ENCODE results near the gene PTPRT.

The PTPRT gene

DNA sequence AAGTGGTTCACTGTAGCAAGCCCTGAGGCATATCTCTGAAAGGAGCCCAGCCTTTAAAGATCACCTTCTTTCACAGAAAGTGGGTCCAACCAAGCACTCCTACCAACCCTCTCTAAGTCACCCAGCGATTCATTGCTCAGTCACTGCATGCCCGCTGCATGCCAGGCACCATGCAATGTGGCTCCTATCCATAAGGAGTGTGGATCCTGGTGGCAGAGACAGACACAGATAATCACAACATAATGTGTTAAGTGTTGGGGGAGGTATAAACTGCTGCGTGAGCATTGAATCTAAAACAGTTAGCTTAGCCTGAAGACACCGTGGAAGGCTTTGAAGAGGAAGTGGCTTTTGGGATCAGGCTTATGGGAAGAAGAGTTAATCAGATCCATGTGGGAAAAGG is 659.5 kb downstream of the PTPRT start:
- no peak for FAIRE-seq

DNA sequence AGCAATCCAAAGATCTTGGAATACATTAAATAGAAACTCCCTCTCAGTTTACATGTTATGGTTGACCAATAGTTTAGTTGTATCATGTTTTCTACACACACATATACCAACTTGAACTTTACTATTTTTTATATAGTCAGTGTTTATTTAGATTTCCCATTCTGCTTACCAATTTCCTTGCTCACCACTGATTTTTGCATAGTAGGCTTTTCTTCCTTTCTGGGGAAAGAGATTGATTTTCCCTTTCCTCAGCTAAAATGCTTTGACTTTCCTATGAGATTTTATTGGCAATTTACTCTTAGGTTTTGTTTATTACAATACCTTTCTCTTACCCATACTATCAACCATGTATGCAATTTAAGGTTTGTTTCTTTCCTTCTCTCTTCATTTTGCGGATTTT is 665.6 kb downstream of the PTPRT start:
- no peak for FAIRE-seq

DNA sequence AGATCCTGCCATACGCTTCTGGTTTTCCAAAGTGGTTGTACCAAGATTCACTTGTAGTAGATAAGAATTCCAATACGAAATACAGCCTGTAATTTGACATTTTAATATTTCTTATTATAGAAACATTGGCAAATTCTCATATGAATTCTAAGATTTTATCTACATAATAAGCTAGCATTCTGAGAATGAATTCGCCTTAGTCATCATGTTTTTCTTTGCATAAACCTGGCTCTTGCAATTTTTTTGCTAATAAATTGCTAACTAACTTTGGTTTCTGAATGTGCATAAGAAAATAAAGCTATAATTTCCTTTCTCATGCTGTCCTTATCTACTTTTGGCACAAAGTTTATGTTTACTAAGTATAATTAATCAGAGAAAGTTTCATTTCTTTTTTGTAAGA is 673.0 kb downstream of the PTPRT start:
- FAIRE-seq, result no peak

DNA sequence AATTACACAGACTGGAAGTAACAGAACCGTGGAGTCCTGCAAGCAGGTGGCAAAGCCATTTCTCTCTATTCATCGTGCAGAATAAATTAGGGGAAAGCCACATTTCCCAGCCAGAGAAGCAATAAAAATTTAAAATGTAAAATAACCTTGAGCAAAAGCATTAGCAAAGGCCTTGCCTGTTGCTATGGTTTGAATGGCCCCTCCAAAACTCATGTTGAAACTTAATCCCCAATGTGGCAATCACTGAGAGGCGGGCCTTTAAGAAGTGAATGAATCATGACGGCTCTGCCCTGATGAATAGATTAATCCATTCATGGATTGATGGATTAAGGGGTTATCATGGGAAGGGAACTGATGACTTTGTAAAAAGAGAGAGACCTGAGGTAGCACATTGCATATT is 679.0 kb downstream of the PTPRT start:
- no peak for FAIRE-seq

DNA sequence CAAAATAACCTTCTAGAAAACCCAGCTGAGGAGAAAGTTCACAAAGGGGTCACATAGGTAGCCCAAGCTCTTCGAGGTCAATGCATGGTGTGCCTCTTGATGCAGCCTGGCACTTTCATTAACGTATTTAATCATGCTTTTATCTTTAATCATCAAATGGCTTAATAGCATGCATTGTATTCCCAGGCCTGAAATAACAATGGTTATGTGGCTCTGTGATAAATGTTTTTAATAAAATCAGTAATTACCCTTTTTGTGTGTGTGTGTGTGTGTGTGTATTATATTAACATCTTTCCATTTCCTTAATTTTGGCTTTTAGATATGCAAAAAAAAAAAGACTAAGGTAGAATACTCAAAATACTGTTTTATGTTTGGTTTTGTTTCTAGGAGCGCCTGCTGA is 681.8 kb downstream of the PTPRT start:
- FAIRE-seq, result no peak

DNA sequence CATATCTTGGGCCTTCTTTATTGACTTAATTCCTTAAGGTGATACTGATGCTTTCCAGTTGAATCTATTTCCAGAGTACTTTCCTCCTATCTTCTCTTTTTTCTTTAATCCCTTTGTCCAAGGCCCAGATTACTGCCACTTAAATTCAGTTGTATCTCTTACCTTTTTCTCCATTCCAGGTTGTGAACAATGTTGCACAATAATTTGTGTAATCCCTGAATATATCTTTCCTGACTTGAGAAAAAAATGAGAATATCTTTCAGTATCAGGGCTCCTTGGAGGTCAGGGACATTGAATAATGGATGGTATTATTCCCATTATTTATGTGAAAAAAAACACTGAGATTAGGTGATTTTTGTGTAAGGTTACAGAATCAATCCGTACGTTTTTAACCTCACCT is 683.3 kb downstream of the PTPRT start:
- no peak for FAIRE-seq

DNA sequence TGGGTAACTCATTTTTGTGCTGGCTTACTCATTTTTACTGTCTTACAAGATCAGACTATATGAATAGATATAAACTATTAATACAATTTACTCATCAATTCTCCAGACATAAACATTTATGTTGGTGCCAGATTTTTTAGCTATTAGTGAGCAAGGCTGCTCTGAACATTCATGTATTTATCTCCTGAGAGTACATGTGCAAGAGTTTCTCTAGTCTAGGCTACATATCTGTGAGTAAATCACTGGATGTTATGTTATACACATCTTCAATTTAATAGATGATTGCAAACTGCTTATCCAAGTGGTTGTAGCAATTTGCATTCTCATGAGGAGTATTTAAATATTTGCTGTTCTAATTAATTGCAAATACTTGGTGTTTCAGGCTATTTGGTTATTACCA is 687.1 kb downstream of the PTPRT start:
- no peak for FAIRE-seq

DNA sequence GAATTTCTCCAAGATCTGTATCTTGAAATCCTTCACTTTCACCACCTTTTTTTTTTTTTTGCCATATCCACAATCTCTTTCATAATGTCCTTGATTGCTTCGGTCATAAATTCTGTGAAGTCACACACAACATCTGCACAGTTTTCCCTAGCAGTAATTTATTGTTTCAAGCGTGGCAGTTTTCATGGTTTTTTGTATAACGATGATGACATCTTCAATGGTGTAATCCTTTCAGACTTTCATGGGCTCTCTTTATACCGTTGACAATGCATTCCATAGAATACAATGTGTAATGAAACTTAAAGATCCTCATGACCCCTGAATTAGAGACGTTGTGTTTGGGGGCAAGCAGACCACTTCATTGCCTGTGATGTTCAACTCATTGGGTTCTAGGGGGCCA is 693.1 kb downstream of the PTPRT start:
- FAIRE-seq, result no peak

DNA sequence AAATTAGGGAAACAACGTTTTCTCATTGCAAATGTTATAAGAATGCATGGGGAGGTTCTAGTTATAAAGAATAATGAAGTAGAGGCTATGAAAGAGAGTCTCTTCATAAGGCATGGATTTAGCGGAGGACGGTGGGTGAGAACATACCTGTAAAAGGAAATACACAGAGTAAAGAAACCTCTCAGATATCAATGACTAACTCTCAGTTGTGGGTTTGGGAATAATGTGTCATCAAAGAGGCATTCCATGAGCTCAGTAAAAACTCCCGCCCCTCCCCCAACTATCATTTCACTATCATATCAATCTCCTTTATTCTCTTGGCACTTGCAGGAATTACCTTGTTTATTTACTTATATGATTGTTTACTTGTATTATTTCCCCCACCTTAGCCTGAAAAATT is 695.4 kb downstream of the PTPRT start:
- FAIRE-seq, result no peak

DNA sequence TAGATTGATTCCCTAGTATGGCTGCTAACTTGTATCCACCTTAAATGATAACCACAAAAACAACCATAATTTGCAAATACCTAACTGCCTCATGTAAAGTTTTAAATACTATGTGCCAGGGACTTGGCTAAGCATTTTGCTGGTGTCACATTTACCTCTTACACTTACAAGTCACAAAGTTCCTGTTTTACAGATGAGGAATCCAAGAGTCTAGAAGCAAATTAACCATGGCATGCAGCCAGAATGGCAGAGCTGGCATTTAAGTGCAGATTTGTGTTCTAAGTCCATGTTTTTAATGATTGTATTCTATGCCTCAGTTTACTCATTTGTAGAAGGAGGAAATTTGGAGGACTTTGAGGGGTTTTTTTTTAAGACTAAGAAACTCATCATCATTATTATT is 696.7 kb downstream of the PTPRT start:
- FAIRE-seq, result no peak

DNA sequence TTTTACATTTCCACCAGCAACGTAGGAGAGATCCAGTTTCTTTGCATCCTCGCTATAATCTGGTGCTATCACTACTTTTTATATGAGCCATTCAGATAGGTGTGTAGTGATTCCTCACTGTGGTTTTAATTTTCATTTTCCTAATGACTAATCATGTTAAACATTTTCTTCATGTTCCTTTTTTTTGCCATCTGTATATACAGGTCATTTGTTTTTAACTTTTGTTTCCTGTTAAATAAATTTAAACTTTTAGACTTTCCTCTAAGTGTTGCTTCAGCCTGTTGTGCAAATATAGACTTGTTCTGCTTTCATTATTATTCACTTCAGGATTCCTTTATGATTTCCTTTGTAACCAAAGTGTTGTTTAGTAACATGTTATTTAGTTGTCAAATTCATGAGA is 697.4 kb downstream of the PTPRT start:
- FAIRE-seq, result no peak

DNA sequence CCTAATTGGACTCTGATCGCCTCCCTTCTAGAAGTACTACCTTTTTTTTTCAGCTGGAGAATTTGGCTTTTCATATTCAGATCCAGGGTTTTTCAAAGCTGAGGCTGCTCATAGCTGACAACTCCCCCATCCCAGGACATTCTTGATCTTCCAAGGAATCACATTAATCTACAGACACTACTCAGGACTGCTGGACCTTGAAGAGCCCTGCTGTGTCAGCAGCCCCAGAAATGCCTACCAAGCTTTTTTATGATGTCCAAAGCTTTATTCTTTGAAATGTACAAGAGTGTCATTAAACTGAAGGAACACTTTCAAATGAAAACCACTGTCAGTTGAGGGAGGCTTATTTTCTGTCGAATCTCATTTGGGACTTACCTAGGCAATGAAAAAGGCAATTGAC is 704.1 kb downstream of the PTPRT start:
- FAIRE-seq, result no peak

DNA sequence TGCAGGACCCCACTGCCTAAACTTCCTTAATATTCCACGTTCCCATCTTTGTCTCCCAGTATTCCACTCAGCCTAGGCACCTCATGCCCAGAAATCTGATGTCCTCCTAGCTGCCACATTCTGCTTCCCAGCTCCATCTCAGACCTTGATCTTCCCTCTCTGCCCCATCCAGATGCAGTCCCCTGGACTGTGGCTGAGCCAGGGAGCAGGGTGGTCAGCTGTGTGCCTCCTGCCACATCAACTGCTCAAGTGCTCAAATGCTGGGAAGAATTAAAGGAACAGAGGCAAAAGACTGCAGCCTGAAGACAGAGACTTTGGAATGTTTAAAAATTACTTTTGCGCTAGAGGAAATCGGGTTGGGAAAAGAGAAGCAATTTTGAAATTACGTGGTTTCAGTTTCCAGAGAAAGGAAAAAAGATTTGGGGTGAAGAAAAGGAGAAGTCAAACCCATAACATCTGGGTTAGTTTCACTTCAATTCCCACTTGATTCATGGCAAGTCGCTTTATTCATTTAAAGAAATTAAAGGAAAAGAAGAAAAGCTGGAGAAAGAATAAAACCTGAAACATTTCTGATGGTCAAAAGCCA is 704.8 kb downstream of the PTPRT start:
- no peak for FAIRE-seq

DNA sequence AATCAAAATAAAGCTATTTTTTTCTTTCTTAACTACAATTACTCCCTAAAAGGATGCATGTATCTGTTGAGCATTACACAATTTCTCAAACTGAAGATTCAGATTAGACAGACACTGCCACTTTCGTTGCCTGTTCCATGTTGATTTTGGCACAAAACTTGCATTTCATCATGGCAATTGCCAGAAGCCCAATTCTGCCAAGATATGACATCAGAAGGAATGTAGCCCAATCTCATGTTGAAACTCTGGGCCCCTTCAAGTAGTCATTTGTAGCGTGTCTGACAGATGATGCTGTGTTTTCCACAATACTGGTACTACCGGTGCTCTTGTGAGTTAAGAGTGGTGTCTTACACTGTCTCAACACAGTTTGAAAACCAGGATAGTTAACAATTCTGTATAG is 705.4 kb downstream of the PTPRT start:
- FAIRE-seq, result no peak

DNA sequence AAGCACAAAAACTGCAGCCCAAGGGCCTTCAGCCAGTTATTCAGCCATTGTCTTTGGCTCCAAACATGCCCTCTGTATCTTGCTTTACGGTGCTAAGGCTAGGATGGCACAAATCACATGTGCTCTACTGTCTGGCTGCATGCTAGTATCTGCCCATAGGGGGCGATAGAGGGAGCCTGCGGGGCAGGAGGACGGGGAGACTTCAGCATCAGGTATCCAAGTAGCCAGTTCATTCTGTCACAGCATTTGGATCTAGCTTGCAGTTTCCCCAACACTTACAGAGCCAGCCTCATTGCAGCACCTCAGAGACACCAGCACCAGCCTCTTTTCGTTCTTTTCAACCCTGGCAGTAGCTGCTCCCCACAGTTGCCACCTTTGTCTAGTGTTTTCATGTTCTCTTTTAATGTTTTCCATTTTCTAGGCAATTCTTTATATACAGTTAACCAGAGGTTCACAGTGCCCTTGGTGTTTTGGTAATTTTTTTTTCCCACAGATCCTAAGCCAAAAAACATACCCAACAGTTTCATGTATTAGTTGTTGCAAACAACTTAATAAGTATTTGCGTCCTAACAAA is 705.9 kb downstream of the PTPRT start:
- no peak for FAIRE-seq

DNA sequence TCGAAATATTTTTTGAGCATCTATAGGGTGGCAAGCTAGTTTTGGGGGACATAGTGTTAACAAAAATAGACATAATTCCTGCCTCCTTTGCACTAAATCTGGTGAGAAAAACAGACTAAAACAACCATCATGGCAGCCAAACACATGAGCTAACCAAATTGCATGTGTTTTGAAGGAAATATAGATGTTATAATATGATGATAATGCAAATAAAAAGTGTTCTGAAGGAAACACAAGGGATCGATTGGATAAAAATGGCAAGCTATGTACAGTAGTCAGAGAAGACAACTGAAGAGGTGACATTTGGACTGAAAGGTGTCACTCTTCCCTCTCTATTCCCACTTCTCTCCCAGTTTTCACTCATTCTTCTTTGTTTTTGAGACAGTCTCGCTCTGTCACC is 706.9 kb downstream of the PTPRT start:
- no peak for FAIRE-seq

DNA sequence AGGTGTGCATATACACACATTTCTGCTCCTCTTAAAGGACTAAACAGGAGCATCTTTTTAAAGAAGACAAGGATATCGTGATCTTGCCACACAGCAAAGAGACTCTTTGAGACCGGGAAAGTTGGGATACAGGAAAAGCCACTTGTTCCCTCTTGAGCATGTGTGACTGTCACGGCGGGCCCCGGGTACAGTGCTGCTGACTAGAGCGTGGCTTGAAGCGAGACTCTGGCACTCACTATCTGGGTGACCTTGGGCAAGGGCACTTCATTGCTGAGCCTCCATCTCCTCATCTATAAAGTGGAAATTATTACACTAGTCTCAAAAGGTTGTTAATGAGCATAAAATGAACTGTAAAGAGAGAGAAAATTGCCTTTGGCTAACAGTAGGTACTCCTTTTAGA is 713.9 kb downstream of the PTPRT start:
- no peak for FAIRE-seq

DNA sequence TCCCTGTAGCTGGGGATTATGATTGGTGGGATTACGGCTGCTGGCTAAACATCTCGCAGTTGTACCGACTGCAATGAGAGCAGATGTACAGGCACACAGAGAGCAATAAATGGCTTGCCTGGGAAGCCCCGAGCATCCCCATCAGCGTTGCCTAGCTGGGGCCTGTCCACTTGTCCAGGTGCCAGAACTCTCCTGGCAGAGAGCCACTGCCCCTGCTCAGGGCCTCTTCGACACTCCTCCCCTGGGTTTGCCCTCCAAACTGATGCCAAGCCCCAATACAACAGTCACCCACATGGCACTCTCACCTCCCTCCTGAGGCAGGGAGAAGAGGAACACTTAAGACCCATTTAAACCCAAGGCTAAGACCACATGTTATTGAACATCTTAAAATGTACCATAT is 715.1 kb downstream of the PTPRT start:
- FAIRE-seq, result no peak

DNA sequence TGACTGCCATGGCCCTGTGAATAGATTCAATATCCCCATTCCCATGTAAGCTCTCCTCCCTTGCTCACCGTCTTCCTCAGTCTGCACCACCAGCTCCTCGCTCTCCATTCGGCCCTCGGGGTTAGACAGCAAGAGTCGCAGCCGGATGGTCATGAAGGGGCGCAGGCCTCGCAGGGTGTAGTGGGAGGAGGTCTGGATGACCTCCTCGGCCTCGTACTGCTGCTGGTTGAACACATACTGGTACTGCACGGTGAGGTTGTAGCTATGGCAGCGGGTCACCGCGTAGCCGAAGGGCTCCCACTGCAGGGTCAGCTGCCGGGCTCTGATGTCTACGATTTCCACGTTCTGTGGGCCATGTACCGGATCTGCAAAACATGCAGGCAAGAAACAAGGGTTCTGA is 717.5 kb downstream of the PTPRT start:
- FAIRE-seq, result no peak

DNA sequence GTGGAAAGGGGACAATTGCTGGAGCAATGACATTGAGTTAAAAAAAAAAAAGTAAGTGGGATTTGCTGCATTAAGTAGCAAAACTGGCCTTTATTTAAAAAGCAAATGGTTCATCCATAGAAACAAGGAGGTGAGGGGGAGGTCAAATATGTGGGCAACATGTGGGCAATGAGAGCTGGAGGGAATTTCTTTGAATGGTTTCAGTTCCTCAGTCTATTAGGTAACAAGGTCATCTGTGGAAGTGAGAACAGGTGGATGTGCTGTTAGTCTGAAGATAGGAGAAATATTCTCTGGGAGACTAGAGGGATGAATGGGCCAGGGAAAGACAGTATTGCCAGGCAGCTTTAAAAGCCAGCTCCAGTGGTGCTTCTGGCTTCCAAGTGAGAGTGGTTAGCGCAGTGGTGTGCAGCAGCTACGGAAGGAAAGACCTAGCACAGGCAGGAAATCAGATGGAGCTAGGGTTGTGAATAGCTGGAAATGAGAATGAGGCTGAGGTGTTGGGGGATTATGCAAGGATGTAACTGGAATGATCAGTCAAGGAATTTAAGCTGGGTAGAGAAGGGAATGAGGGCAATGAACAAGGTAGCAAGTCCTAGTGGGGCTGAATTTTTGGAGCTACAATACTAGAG is 727.6 kb downstream of the PTPRT start:
- no peak for FAIRE-seq

DNA sequence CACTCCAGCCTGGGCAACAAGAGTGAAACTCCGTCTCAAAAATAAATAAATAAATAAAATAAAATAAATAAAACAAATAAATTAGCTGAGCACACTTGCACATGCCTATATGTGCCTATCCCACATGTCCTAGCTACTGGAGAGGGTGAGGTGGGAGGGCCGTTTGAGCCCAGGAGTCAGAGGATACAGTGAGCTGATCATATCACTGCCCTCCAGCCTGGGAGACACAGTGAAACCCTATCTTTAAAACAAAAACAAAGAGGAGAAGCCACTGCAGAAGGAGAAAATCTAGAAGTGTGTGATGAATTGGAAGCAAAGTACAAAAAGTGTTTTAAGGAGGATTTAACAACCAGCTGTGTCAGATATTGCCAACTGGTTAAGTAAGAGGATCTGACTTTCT is 728.4 kb downstream of the PTPRT start:
- no peak for FAIRE-seq

DNA sequence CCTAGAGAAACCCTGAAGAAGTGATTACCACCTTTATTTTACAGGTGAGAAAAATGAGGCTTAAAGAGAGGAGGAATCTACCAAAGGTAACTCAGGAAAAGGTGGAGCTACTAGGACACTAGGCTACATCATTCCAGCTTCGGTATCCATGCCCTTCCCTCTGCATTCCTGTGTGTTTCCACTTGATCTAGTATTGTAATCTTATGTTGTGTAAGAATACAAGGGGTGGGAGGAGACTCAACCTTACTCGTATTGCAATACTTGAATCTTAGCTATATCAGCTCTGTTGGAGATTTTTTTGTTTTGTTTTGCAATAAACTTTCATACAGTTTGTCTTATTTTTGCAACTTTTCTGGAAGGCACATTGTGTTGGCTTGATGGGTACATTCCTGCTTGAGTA is 742.4 kb downstream of the PTPRT start:
- FAIRE-seq, result no peak

DNA sequence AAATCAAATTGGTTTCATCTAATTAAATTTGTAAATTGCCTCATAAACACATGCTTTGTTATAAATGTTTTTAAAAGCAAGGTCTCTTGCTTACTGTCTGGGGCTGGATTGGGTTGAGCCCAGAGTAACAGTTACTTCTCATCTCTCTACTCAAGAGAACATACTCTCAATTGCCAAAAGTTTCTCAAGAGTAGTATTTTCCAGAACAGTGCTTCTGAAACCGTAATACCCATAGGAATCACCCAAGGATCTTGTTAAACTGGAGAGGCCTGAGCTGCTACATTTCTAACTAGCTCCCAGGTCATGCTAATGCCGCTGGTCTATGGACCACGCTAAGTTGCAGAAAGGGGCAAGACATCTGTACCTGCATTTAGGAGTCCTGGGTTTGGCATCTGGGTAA is 744.9 kb downstream of the PTPRT start:
- FAIRE-seq, result no peak

DNA sequence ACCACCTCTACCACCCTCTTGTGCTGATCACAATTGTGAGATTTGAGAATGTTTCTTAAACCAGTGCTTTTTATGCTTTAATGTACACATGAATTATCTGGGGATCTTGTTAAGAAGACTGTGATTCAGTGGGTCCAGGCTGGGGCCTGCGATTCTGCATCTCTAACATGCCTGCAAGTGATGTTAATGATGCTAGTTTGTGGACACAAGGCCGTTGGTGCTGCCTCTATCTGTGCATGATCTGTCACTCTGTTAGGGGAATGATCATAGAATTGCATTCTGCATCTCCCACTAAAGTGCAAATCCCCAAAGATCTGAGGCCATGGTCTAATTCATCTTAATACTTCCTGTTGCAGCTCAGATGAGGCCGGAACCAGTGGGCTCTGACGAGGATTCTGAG is 746.5 kb downstream of the PTPRT start:
- FAIRE-seq, result no peak

DNA sequence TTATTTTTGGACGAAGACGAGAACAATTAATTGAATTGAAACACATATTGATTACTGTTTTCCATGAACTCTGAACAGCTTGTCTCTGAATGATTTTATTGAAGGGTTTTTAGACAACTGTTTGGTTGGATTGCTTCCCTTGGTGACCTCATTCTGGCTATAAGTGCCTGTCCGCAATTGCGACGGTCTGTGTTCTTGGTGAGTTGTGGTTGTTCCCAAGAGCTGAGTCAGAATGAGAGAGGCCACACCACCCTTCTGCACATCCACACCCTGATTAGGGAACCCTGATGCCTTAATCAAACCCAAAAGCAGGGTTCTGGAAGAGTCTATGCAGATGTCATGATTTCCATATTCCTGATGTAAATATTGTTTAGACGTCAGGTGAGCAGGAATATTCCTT is 747.0 kb downstream of the PTPRT start:
- no peak for FAIRE-seq

All from colon (tissue), 2 donors.